ENCODE measurements around the gene PRDM12.

The PRDM12 gene

DNA sequence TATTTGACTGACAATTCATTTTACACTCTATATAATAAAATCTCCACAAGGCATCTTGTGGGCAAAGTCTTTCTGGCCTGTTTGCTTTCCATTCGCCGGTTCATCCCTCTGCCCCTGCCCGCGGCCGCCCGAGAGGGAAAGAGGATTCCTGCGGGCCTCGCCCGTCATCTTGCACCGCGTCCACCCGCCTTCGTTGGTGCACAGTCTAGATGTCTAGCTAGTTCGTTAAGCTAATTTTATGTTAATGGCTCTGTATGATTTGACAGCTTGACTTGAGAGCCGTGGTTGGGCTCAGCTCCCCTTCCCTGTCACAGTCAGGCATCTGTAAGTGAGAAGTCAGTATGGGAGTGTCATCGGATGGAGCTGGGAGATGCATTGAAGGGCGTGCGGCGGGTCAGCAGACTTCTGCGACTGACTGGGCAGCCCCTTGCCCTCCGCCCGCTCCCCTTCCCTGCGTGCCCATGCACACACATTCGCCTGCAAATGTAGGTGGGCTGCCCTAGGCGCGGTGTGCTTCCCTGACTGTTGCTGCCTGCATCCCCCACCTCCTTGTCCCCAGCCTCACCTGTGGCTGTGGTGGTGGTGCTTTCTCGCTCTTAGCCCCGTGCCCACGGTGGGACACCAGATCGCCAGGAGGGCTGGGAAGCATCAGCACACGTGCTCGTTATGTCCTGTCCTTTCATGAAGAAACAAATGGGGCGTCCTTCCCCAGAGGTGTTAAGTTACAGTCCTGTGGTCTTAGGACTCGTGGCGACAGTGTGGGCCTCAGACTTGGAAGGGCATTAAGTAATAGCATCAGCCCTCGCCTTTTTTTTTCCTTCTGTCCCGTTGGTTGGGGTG lies 25.9 kb upstream of the PRDM12 start:
- no peak for TF ChIP-seq ZNF76 (tag by site-specific recombination; IDR thresholded peaks at IDR 0.05; ENCODE audit: borderline replicate concordance, low read depth)
- TF ChIP-seq ZIC2 (tag by site-specific recombination; IDR thresholded peaks at IDR 0.05), result no peak
- TF ChIP-seq, protein P1, sequence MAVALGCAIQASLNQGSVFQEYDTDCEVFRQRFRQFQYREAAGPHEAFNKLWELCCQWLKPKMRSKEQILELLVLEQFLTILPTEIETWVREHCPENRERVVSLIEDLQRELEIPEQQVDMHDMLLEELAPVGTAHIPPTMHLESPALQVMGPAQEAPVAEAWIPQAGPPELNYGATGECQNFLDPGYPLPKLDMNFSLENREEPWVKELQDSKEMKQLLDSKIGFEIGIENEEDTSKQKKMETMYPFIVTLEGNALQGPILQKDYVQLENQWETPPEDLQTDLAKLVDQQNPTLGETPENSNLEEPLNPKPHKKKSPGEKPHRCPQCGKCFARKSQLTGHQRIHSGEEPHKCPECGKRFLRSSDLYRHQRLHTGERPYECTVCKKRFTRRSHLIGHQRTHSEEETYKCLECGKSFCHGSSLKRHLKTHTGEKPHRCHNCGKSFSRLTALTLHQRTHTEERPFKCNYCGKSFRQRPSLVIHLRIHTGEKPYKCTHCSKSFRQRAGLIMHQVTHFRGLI (tag by site-specific recombination; IDR thresholded peaks at IDR 0.05), result peak; percentile 85
- Histone ChIP-seq H3K27ac (ENCODE audit: extremely low read depth, low read depth, low read length) (no peak overlapping the region), H3K4me3 (ENCODE audit: low read depth, low read length) (no peak overlapping the region), H3K36me3 (ENCODE audit: control insufficient read depth in 2 of 2, insufficient read depth in 1 of 2, low read length in 2 of 2) (peaks cover 0 to 45% of the 10 kb centered on the region in 2 experiments; a peak in 2 of 3 replicates), H3K4me1 (ENCODE audit: control insufficient read depth, insufficient read depth, low read length) (no peaks in the 10 kb centered on the region), H3K9me3 (ENCODE audit: control insufficient read depth, insufficient read depth, low read depth, low read length) (no peaks in the 10 kb centered on the region)
- POLR2A ChIA-PET, result no interaction called here
- CTCF ChIA-PET, result interaction anchor here (0.7 to 2.4 kb wide), 2 partner anchors 44 to 123 kb away, joined by 3 to 9 read pairs; no protein-coding TSS in a partner anchor

- Histone ChIP-seq H3K27ac (ENCODE audit: extremely low read depth, low read depth, low read length) (no peak overlapping the region), H3K36me3 (ENCODE audit: control insufficient read depth in 2 of 2, insufficient read depth in 1 of 2, low read length in 2 of 2) (peaks cover 0 to 37% of the 10 kb centered on the region in 2 experiments; a peak in 2 of 3 replicates), H3K4me3 (ENCODE audit: low read depth, low read length) (no peak overlapping the region), H3K9me3 (ENCODE audit: control insufficient read depth, insufficient read depth, low read depth, low read length) (no peaks in the 10 kb centered on the region), H3K4me1 (ENCODE audit: control insufficient read depth, insufficient read depth, low read length) (no peaks in the 10 kb centered on the region)
- no peak for TF ChIP-seq ZNF830 (tag by site-specific recombination; IDR thresholded peaks at IDR 0.05; ENCODE audit: low read depth)
- no peak for TF ChIP-seq ZNF132 (tag by site-specific recombination; IDR thresholded peaks at IDR 0.05; ENCODE audit: borderline replicate concordance)
- TF ChIP-seq ZNF157 (tag by site-specific recombination; IDR thresholded peaks at IDR 0.05), result no peak
- TF ChIP-seq ZBTB21 (tag by site-specific recombination; IDR thresholded peaks at IDR 0.05), result no peak
- TF ChIP-seq ZNF202 (tag by site-specific recombination; IDR thresholded peaks at IDR 0.05; ENCODE audit: borderline replicate concordance), result no peak
- TF ChIP-seq ZBTB17 (tag by site-specific recombination; IDR thresholded peaks at IDR 0.05), result no peak
- no peak for TF ChIP-seq ZNF335 (tag by site-specific recombination; conservative IDR thresholded peaks at IDR 0.05)
- CTCF ChIA-PET, result no interaction called here
- POLR2A ChIA-PET, result no interaction called here
Observed at GRCh38 chr9:130639124-130639765, 25.1 kb upstream of the PRDM12 start.

GRCh38 chr9:130639866-130640555 lies 24.4 kb upstream of the PRDM12 start:
- POLR2A ChIA-PET, result no interaction called here
- CTCF ChIA-PET, result no interaction called here
- Histone ChIP-seq H3K9me3 (ENCODE audit: control insufficient read depth, insufficient read depth, low read depth, low read length) (no peaks in the 10 kb centered on the region), H3K27ac (ENCODE audit: extremely low read depth, low read depth, low read length) (no peak overlapping the region), H3K36me3 (ENCODE audit: control insufficient read depth in 2 of 2, insufficient read depth in 1 of 2, low read length in 2 of 2) (peaks cover 0 to 29% of the 10 kb centered on the region in 2 experiments; a peak in 2 of 3 replicates), H3K4me3 (ENCODE audit: low read depth, low read length) (no peak overlapping the region), H3K4me1 (ENCODE audit: control insufficient read depth, insufficient read depth, low read length) (no peaks in the 10 kb centered on the region)
- no peak for TF ChIP-seq ZNF626 (tag by site-specific recombination; IDR thresholded peaks at IDR 0.05)
- TF ChIP-seq TCF7L2 (IDR thresholded peaks at IDR 0.05; ENCODE audit: borderline replicate concordance, low read depth, low read length), result no peak
- TF ChIP-seq ZNF132 (tag by site-specific recombination; IDR thresholded peaks at IDR 0.05; ENCODE audit: borderline replicate concordance), result no peak
- TF ChIP-seq MYNN (tag by site-specific recombination; IDR thresholded peaks at IDR 0.05; ENCODE audit: borderline replicate concordance), result no peak
- TF ChIP-seq ZNF596 (tag by site-specific recombination; IDR thresholded peaks at IDR 0.05), result no peak
- TF ChIP-seq YY1 (tag by site-specific recombination; IDR thresholded peaks at IDR 0.05), result no peak
- TF ChIP-seq ZNF341 (tag by site-specific recombination; IDR thresholded peaks at IDR 0.05; ENCODE audit: low read depth), result no peak
- no peak for TF ChIP-seq ZNF777 (tag by site-specific recombination; IDR thresholded peaks at IDR 0.05; ENCODE audit: borderline replicate concordance)
- TF ChIP-seq ZNF843 (tag by site-specific recombination; IDR thresholded peaks at IDR 0.05), result no peak
- TF ChIP-seq, protein P2, sequence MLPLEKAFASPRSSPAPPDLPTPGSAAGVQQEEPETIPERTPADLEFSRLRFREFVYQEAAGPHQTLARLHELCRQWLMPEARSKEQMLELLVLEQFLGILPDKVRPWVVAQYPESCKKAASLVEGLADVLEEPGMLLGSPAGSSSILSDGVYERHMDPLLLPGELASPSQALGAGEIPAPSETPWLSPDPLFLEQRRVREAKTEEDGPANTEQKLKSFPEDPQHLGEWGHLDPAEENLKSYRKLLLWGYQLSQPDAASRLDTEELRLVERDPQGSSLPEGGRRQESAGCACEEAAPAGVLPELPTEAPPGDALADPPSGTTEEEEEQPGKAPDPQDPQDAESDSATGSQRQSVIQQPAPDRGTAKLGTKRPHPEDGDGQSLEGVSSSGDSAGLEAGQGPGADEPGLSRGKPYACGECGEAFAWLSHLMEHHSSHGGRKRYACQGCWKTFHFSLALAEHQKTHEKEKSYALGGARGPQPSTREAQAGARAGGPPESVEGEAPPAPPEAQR (tag by site-specific recombination; IDR thresholded peaks at IDR 0.05), result no peak
- TF ChIP-seq ZNF354C (tag by site-specific recombination; IDR thresholded peaks at IDR 0.05; ENCODE audit: borderline replicate concordance, low read depth), result no peak
- TF ChIP-seq, protein P3, sequence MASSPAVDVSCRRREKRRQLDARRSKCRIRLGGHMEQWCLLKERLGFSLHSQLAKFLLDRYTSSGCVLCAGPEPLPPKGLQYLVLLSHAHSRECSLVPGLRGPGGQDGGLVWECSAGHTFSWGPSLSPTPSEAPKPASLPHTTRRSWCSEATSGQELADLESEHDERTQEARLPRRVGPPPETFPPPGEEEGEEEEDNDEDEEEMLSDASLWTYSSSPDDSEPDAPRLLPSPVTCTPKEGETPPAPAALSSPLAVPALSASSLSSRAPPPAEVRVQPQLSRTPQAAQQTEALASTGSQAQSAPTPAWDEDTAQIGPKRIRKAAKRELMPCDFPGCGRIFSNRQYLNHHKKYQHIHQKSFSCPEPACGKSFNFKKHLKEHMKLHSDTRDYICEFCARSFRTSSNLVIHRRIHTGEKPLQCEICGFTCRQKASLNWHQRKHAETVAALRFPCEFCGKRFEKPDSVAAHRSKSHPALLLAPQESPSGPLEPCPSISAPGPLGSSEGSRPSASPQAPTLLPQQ (tag by site-specific recombination; IDR thresholded peaks at IDR 0.05), result no peak
- TF ChIP-seq ZNF174 (tag by site-specific recombination; IDR thresholded peaks at IDR 0.05), result no peak
- no peak for TF ChIP-seq ZNF211 (tag by site-specific recombination; IDR thresholded peaks at IDR 0.05; ENCODE audit: low read depth)
- TF ChIP-seq ZIC2 (tag by site-specific recombination; IDR thresholded peaks at IDR 0.05), result no peak
- TF ChIP-seq ZNF701 (tag by site-specific recombination; IDR thresholded peaks at IDR 0.05), result no peak

Data from HEK293 (cell line).